Astrocyte (in vitro differentiated cells and primary cell): Measurements from ENCODE around the gene IER5L. TPM values are rescaled to one million over a fixed set of nuclear protein-coding genes. Genes with fewer than 3 reads are reported as not detected.

Experiments used
- DNase-seq: peaks from one replicate; pipeline ENCODE4 v3.0.0-alpha.2; 2010; ENCODE audit warnings: low read depth
- FAIRE-seq: peaks from 2 replicates; lab custom pipeline; 2011; peaks lifted over from hg19 to GRCh38; lab: Jason Lieb, UNC
- H2AFZ ChIP-seq: 2 replicates; pipeline ENCODE4 v1.6.0; 2012; ENCODE audit warnings: low read depth, low read length, inconsistent platforms
- H3K27ac ChIP-seq: 2 replicates; pipeline ENCODE4 v1.5.1; 2011; ENCODE audit warnings: low read depth, low read length, inconsistent platforms
- H3K27me3 ChIP-seq: 2 replicates; pipeline ENCODE4 v1.6.0; 2011; ENCODE audit warnings: low read length, inconsistent platforms; ENCODE audit not compliant: insufficient read depth
- H3K36me3 ChIP-seq: 2 replicates; pipeline ENCODE4 v1.5.1; 2011; ENCODE audit warnings: low read length, inconsistent platforms; ENCODE audit not compliant: insufficient read depth
- H3K4me1 ChIP-seq: 2 replicates; pipeline ENCODE4 v1.5.1; 2011; ENCODE audit warnings: low read length, inconsistent platforms; ENCODE audit not compliant: insufficient read depth
- H3K4me2 ChIP-seq: 2 replicates; pipeline ENCODE4 v1.6.0; 2012; ENCODE audit warnings: low read length, inconsistent platforms
- H3K4me3 ChIP-seq: 2 replicates; pipeline ENCODE4 v1.5.1; 2011; ENCODE audit warnings: low read depth, mild to moderate bottlenecking, low read length, inconsistent platforms; ENCODE audit not compliant: insufficient read depth
- H3K79me2 ChIP-seq: 2 replicates; pipeline ENCODE4 v1.6.0; 2012; ENCODE audit warnings: mild to moderate bottlenecking, low read length, inconsistent platforms; ENCODE audit not compliant: insufficient read depth
- H3K9ac ChIP-seq: 2 replicates; pipeline ENCODE4 v1.6.0; 2012; ENCODE audit warnings: mild to moderate bottlenecking, low read length, inconsistent platforms
- H3K9me3 ChIP-seq: 2 replicates; pipeline ENCODE4 v1.5.1; 2012; ENCODE audit warnings: low read depth, mild to moderate bottlenecking, low read length, inconsistent platforms; ENCODE audit not compliant: insufficient read depth
- H4K20me1 ChIP-seq: 2 replicates; pipeline ENCODE4 v1.6.0; 2012; ENCODE audit warnings: low read length, inconsistent platforms; ENCODE audit not compliant: insufficient read depth
- H3K27ac Mint-ChIP-seq: one replicate; pipeline ENCODE4 v1.8.0; 2021; ENCODE audit warnings: mild to moderate bottlenecking, mixed read lengths; ENCODE audit not compliant: unreplicated experiment
- H3K27me3 Mint-ChIP-seq: one replicate; pipeline ENCODE4 v1.8.0; 2021; ENCODE audit warnings: low read depth, mixed read lengths; ENCODE audit not compliant: unreplicated experiment
- H3K36me3 Mint-ChIP-seq: one replicate; pipeline ENCODE4 v1.8.0; 2021; ENCODE audit warnings: low read depth, mixed read lengths; ENCODE audit not compliant: unreplicated experiment
- H3K4me1 Mint-ChIP-seq: one replicate; pipeline ENCODE4 v1.8.0; 2021; ENCODE audit warnings: low read depth, mixed read lengths; ENCODE audit not compliant: unreplicated experiment
- H3K4me3 Mint-ChIP-seq: one replicate; pipeline ENCODE4 v1.8.0; 2021; ENCODE audit warnings: mild to moderate bottlenecking, moderate library complexity, mixed read lengths; ENCODE audit not compliant: unreplicated experiment
- H3K9me3 Mint-ChIP-seq: one replicate; pipeline ENCODE4 v1.8.0; 2021; ENCODE audit warnings: mild to moderate bottlenecking, mixed read lengths; ENCODE audit not compliant: unreplicated experiment
- CTCF ChIP-seq: IDR thresholded peaks from 2 replicates; pipeline ENCODE4 v1.5.1; 2011; ENCODE audit warnings: low read depth, mild to moderate bottlenecking, inconsistent platforms, low read length, moderate library complexity; ENCODE audit not compliant: insufficient read depth
- EZH2 ChIP-seq: IDR thresholded peaks from 2 replicates; pipeline ENCODE4 v1.6.1; 2012; ENCODE audit warnings: mild to moderate bottlenecking, low read length, inconsistent platforms; ENCODE audit not compliant: insufficient read depth
- total RNA-seq: library from RNA; stranded (reverse); gene quantifications from 2 replicates; pipeline ENCODE4 v1.2.1, GENCODE V29; 2021

Gene IER5L
- total RNA-seq, 1 donor from 2014 or later, result 47.0 TPM

GRCh38 chr9:129145841-129146292 is 32.2 kb downstream of the IER5L start:
- peak; percentile 34 for FAIRE-seq
- H3K36me3 Mint-ChIP-seq, result peaks cover 7% of the 10 kb centered on the region
- no peaks in the 10 kb centered on the region for H4K20me1 ChIP-seq
- no peak overlapping the region for H3K4me3 ChIP-seq
- H3K9me3 ChIP-seq, result no peaks in the 10 kb centered on the region
- peak overlapping the region; percentile 74 for H3K9ac ChIP-seq
- DNase-seq, result peak; percentile 95
- peak overlapping the region; percentile 96 for H3K27ac Mint-ChIP-seq
- H3K36me3 ChIP-seq, result peaks cover 6% of the 10 kb centered on the region
- peaks cover 52% of the 10 kb centered on the region for H3K4me1 Mint-ChIP-seq
- H3K4me1 ChIP-seq, result peaks cover 56% of the 10 kb centered on the region
- no peak overlapping the region for H2AFZ ChIP-seq
- peak overlapping the region; percentile 90 for H3K27ac ChIP-seq
- H3K79me2 ChIP-seq, result peaks cover 32% of the 10 kb centered on the region
- H3K27me3 ChIP-seq, result no peaks in the 10 kb centered on the region
- no peak for TF ChIP-seq CTCF
- no peak for TF ChIP-seq EZH2
- no peaks in the 10 kb centered on the region for H3K27me3 Mint-ChIP-seq
- peak overlapping the region; percentile 56 for H3K4me2 ChIP-seq
- peak overlapping the region; percentile 50 for H3K4me3 Mint-ChIP-seq
- no peaks in the 10 kb centered on the region for H3K9me3 Mint-ChIP-seq

GRCh38 chr9:129145316-129145715 is 32.7 kb downstream of the IER5L start:
- Mint-ChIP-seq H3K9me3 (no peaks in the 10 kb centered on the region), H3K4me3 (no peak overlapping the region), H3K36me3 (peaks cover 7% of the 10 kb centered on the region), H3K27ac (peak overlapping the region; percentile 96), H3K4me1 (peaks cover 54% of the 10 kb centered on the region), H3K27me3 (no peaks in the 10 kb centered on the region)
- peak overlapping the region; percentile 74 for H3K9ac ChIP-seq
- peaks cover 32% of the 10 kb centered on the region for H3K79me2 ChIP-seq
- peak overlapping the region; percentile 56 for H3K4me2 ChIP-seq
- DNase-seq (no peak), FAIRE-seq (no peak)
- H3K27ac ChIP-seq, result peak overlapping the region; percentile 90
- H2AFZ ChIP-seq, result no peak overlapping the region
- no peaks in the 10 kb centered on the region for H4K20me1 ChIP-seq
- H3K9me3 ChIP-seq, result no peaks in the 10 kb centered on the region
- H3K36me3 ChIP-seq, result peaks cover 6% of the 10 kb centered on the region
- no peaks in the 10 kb centered on the region for H3K27me3 ChIP-seq
- H3K4me3 ChIP-seq, result no peak overlapping the region
- TF ChIP-seq EZH2 (no peak), CTCF (no peak)
- peaks cover 61% of the 10 kb centered on the region for H3K4me1 ChIP-seq

- no peaks in the 10 kb centered on the region for H4K20me1 ChIP-seq
- TF ChIP-seq CTCF (peak; percentile 97), EZH2 (no peak)
- peaks cover 32% of the 10 kb centered on the region for H3K79me2 ChIP-seq
- H3K9ac ChIP-seq, result peak overlapping the region; percentile 97
- H3K27me3 ChIP-seq, result no peaks in the 10 kb centered on the region
- no peaks in the 10 kb centered on the region for H3K27me3 Mint-ChIP-seq
- no peaks in the 10 kb centered on the region for H3K9me3 Mint-ChIP-seq
- no peak overlapping the region for H2AFZ ChIP-seq
- H3K36me3 Mint-ChIP-seq, result peaks cover 3% of the 10 kb centered on the region
- no peak overlapping the region for H3K4me3 ChIP-seq
- no peaks in the 10 kb centered on the region for H3K36me3 ChIP-seq
- peak overlapping the region; percentile 100 for H3K27ac ChIP-seq
- FAIRE-seq, result peak; percentile 77
- H3K27ac Mint-ChIP-seq, result peak overlapping the region; percentile 70
- H3K4me1 ChIP-seq, result peaks cover 80% of the 10 kb centered on the region
- DNase-seq, result peak; percentile 87
- H3K4me1 Mint-ChIP-seq, result peaks cover 69% of the 10 kb centered on the region
- H3K4me2 ChIP-seq, result peak overlapping the region; percentile 88
- H3K4me3 Mint-ChIP-seq, result peak overlapping the region; percentile 70
- no peaks in the 10 kb centered on the region for H3K9me3 ChIP-seq
These were observed 34.8 kb downstream of the IER5L start for GRCh38 chr9:129143031-129143927.
